Measurements from ENCODE around the gene SDC4.
"Not testable (repeated sequence)": the region's sequence is repeated elsewhere in the genome, so short reads cannot be mapped to it uniquely, and the experiment has no call there.

The SDC4 gene

DNA sequence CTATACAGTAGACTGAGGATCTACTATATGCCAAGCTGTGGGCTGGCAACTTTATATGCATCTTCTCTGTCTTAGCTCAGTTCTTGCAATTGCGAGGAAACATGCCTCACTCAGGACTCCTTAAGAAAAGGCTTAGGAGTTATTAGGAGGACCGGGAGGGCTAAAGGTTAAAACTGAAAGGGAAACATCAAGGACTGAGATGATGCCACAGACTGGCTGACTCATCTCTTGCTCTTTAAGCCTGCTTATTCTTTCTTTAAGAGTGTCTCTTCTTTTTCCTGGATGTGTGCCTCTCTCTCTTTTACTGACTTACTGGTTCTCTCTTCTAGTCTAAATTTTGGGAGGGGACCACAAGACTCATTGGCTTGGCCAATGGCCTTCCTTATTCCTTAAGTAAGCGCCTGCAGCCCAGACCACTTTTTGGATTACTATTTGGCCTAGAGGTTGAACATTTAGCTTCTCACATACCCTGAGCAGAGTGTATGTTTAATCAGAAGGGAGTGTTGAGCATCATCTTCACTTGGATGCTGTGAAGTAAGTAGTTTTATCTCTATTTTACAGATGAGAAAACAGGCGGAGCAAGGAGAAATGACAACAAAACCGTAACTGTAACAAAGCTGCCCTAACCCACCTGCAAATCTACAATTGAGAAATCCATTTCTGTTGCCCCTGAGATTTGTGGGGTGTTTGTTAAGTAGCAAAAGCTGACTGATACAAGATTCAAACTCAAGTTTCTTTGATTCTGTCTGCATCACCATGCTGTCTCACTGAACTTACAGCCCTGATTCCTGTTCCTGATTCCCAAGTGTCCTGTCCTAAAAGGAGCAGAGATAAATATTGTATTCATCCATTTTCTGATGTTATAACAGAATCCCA, 7.2 kb upstream of the SDC4 start:
- DNase-seq, result no peak
- Mint-ChIP-seq H3K9me3 (no peaks in the 10 kb centered on the region), H3K27me3 (ENCODE audit: low read depth, poor library complexity) (no peaks in the 10 kb centered on the region), H3K36me3 (ENCODE audit: low read depth) (no peaks in the 10 kb centered on the region), H3K4me1 (peaks cover 19% of the 10 kb centered on the region), H3K27ac (no peak overlapping the region), H3K4me3 (no peak overlapping the region)
- TF ChIP-seq, protein P1, sequence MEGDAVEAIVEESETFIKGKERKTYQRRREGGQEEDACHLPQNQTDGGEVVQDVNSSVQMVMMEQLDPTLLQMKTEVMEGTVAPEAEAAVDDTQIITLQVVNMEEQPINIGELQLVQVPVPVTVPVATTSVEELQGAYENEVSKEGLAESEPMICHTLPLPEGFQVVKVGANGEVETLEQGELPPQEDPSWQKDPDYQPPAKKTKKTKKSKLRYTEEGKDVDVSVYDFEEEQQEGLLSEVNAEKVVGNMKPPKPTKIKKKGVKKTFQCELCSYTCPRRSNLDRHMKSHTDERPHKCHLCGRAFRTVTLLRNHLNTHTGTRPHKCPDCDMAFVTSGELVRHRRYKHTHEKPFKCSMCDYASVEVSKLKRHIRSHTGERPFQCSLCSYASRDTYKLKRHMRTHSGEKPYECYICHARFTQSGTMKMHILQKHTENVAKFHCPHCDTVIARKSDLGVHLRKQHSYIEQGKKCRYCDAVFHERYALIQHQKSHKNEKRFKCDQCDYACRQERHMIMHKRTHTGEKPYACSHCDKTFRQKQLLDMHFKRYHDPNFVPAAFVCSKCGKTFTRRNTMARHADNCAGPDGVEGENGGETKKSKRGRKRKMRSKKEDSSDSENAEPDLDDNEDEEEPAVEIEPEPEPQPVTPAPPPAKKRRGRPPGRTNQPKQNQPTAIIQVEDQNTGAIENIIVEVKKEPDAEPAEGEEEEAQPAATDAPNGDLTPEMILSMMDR (IDR thresholded peaks at IDR 0.05), result no peak

DNA sequence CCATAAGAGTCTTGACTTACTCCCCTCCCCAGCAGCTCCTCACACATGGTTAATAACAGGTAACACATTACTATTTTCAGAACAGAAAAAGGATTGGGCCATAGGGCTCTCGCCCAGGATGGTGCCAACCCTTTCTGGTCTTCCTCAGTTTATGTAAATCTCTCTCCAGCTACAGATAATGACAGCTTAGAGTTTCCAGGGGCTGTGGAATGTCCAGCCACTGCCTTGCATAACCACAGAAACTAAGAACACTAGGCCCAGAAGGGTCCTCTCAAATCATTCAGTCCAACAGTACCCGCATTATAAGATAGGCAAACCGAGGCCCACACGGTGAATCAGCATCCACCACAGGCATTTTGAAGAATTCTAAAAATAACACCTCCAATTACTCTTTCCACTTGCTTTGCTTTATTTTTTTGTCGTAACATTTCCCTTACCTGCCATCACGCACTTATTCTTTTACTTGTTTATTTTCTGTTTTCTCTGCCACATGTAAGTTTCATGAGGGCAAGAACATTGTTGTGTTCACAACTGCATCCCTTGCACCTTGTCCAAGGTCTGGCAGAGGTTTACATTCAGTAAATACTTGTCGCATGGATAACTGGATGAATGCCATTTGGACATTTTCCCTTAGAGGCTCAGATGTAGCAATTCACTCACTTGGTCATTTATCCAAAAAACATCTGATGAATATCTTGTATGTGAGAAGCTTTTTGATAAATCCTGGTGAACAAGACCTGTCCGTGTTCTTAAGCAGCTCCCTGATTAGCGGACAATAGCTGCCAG, 6.4 kb upstream of the SDC4 start:
- Mint-ChIP-seq H3K4me1 (peaks cover 17% of the 10 kb centered on the region), H3K9me3 (no peaks in the 10 kb centered on the region), H3K36me3 (ENCODE audit: low read depth) (no peaks in the 10 kb centered on the region), H3K4me3 (no peak overlapping the region), H3K27me3 (ENCODE audit: low read depth, poor library complexity) (no peaks in the 10 kb centered on the region), H3K27ac (no peak overlapping the region)
- no peak for DNase-seq
- TF ChIP-seq, protein P1 (IDR thresholded peaks at IDR 0.05), result no peak

DNA sequence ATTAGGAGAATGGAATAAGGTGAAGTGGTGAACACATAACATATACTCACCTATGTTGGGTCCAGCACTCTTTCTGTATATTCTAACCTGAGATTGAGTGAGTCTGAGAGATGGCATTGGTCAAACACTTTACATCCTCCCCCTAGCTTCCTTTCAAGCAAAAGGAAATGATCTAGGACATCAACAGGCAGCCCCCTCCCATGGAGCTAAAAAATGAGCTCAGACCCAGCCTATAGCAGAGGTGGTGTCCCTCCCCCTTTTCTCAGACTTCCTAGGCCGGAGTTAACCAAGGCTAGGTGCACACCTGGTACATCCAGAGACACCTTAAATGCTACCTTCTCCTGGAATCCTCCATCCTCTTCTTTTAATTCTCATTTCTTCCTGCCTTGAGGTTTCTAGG, 5.5 kb upstream of the SDC4 start:
- TF ChIP-seq, protein P1 (IDR thresholded peaks at IDR 0.05), result no peak
- Mint-ChIP-seq H3K4me3 (no peak overlapping the region), H3K27me3 (ENCODE audit: low read depth, poor library complexity) (no peaks in the 10 kb centered on the region), H3K9me3 (no peaks in the 10 kb centered on the region), H3K4me1 (peaks cover 8% of the 10 kb centered on the region), H3K27ac (no peak overlapping the region), H3K36me3 (ENCODE audit: low read depth) (no peaks in the 10 kb centered on the region)
- no peak for DNase-seq

DNA sequence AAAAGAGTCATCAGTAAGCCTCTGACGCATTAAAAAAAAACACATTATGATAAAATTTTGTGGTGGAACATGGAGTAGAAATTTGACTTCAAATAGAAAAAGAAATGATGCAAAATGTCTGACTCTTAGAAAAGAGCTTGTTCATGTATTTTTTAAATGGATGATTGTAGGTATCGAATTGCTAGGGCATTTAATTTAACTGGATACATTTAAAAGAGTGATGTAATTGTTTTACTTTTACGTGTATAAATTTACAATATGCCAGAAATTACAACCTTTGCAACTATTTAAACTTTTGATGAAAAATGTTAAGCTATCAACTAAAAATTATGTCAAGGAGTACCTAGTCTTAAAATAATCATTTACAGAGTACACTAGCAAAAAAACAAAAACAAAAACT, 4.5 kb upstream of the SDC4 start:
- no peaks in the 10 kb centered on the region for H3K9me3 Mint-ChIP-seq
- DNase-seq, result no peak
- no peak overlapping the region for H3K4me3 Mint-ChIP-seq
- no peaks in the 10 kb centered on the region for H3K27me3 Mint-ChIP-seq (ENCODE audit: low read depth, poor library complexity)
- H3K27ac Mint-ChIP-seq, result no peak overlapping the region
- H3K36me3 Mint-ChIP-seq (ENCODE audit: low read depth), result no peaks in the 10 kb centered on the region
- peaks cover under 1% of the 10 kb centered on the region for H3K4me1 Mint-ChIP-seq
- TF ChIP-seq, protein P1 (IDR thresholded peaks at IDR 0.05), result no peak

DNA sequence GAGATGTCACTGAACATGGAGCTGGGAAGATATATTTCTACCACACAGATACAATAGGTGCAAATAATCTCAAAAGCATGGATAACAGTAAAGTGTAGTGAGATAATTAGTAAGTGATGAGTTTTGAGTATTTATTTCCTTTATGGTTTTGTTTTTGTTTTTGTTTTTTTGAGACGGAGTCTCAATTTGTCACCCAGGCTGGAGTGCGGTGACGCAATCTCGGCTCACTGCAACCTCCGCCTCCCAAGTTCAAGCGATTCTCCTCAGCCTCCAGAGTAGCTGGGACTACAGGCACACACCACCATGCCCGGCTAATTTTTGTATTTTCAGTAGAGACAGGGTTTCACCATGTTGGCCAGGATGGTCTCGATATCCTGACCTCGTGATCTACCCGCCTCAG, 2.6 kb upstream of the SDC4 start:
- DNase-seq; H3K36me3 Mint-ChIP-seq (ENCODE audit: low read depth); H3K9me3 Mint-ChIP-seq; H3K4me3 Mint-ChIP-seq; H3K27me3 Mint-ChIP-seq (ENCODE audit: low read depth, poor library complexity); H3K27ac Mint-ChIP-seq: not testable (repeated sequence)
- H3K4me1 Mint-ChIP-seq, result peaks cover 20% of the 10 kb centered on the region

DNA sequence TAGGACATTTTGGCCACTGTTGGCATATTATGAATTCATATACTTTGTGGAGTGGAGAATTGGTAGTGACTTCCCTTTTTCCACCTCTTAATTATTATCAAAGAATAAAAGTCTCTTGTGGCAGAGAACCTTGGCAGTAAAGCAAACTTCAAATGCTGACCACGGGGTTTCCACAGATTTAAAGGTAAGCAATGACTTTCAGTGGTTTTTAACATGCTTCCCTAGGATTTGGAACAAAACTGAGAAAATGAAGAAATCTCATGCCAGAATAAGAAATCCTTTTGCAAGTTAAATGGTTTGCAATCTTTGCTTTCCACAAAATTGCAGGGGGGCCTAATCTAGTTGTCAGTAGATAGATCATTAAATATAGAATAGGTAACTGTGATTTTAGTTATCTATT, 2.0 kb upstream of the SDC4 start:
- H3K4me3 Mint-ChIP-seq, result no peak overlapping the region
- TF ChIP-seq, protein P1 (IDR thresholded peaks at IDR 0.05), result no peak
- no peak overlapping the region for H3K27ac Mint-ChIP-seq
- H3K9me3 Mint-ChIP-seq, result no peaks in the 10 kb centered on the region
- H3K36me3 Mint-ChIP-seq (ENCODE audit: low read depth), result no peaks in the 10 kb centered on the region
- H3K27me3 Mint-ChIP-seq (ENCODE audit: low read depth, poor library complexity), result peaks cover 3% of the 10 kb centered on the region
- no peak for DNase-seq
- peaks cover 26% of the 10 kb centered on the region for H3K4me1 Mint-ChIP-seq

Data from nephron progenitor cell (in vitro differentiated cells).